Suprapubic skin (tissue), 4 donors: Measurements from ENCODE around the gene WNT11. TPM values are rescaled to one million over a fixed set of nuclear protein-coding genes. Genes with fewer than 3 reads are reported as not detected.

Experiments
- DNase-seq, 2 donors: peaks; one replicate each; pipeline ENCODE4 v3.0.0-alpha.2; 2019; ENCODE audit warnings: low spot score in 2 of 2
- H3K27ac ChIP-seq: fragments of 200-600 bp; sonication (generic); one replicate; pipeline ENCODE4 v1.5.1; 2019
- H3K27me3 ChIP-seq: fragments of 200-600 bp; sonication (generic); one replicate; pipeline ENCODE4 v1.5.1; 2019
- H3K36me3 ChIP-seq: fragments of 200-600 bp; sonication (generic); one replicate; pipeline ENCODE4 v1.5.1; 2019
- H3K4me1 ChIP-seq: fragments of 200-600 bp; sonication (generic); one replicate; pipeline ENCODE4 v1.5.1; 2019
- H3K4me3 ChIP-seq: fragments of 200-600 bp; sonication (generic); one replicate; pipeline ENCODE4 v1.5.1; 2019; ENCODE audit warnings: mild to moderate bottlenecking
- H3K9me3 ChIP-seq: fragments of 200-600 bp; sonication (generic); one replicate; pipeline ENCODE4 v1.5.1; 2019
- EP300 ChIP-seq: sonication (generic); formaldehyde crosslinking; IDR thresholded peaks from one replicate; pipeline ENCODE4 v1.6.1; 2017; ENCODE audit warnings: antibody characterized with exemption
- POLR2A ChIP-seq, 2 donors: fragments of 450-650 bp; IDR thresholded peaks; one replicate each; pipeline ENCODE4 v1.6.1; 2017; ENCODE audit warnings: antibody characterized with exemption in 2 of 2, mild to moderate bottlenecking in 2 of 2, moderate library complexity in 2 of 2
- POLR2AphosphoS5 ChIP-seq, 3 donors: sonication (generic); formaldehyde crosslinking; IDR thresholded peaks; one replicate each; pipeline ENCODE4 v1.6.1; 2017; ENCODE audit warnings: antibody characterized with exemption in 3 of 3
- WGBS: methylation state at CpG from one replicate; pipeline ENCODE4 v1.1.5; 2018; 5-methylcytosine and 5-hydroxymethylcytosine counted together
- total RNA-seq, 4 donors: library from RNA; depleted of rRNA; stranded (reverse); fragments of >200 nt; gene quantifications; one replicate each; pipeline ENCODE4 v1.1.0, GENCODE V29; 2016
- TF ChIP-seq, protein P1 (sequence below), 2 donors: fragments of 200-600 bp in 1 of 2; fragments of 450-650 bp in 1 of 2; sonication (generic) in 1 of 2; IDR thresholded peaks; one replicate each; pipeline ENCODE4 v1.5.1; 2016 to 2019; ENCODE audit warnings: antibody characterized with exemption in 2 of 2, mild to moderate bottlenecking in 1 of 2, moderate library complexity in 1 of 2

The WNT11 gene
- total RNA-seq, 4 donors from 2014 or later = 7.8 to 19.5 (median 11.0) TPM

DNA sequence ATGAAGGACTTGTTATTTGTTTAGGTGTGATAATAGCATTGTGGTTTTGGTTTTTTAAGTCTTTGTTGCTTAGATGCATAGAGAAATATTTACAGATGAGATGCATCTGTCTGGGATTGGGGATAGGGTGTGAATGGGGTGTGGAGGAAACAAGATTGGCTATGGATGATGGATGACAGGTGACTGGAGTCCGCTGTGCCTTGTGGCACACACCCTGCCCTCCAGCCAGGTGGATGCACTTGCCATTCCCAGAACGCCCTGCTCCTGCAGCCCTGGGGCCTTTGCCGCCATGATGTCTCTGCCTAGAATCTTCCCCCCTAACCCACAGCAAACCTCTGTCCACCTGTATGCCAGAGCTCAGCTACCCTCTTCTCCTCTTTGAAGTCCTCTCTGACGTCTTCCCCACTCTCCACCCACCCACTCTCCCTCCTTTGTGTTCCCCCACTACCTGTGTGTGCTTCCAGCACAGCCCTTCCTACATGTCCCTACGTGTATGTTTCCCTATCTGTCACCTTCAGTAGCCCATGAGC, 54.7 kb downstream of the WNT11 start:
- Histone ChIP-seq H3K9me3 (no peaks in the 10 kb centered on the region), H3K27ac (no peak overlapping the region), H3K4me3 (peak overlapping the region; percentile 36), H3K27me3 (no peaks in the 10 kb centered on the region), H3K4me1 (peaks cover 10% of the 10 kb centered on the region), H3K36me3 (no peaks in the 10 kb centered on the region)
- DNase-seq = peak in 1 of 2 donors; percentile 49
- WGBS = 49% methylated on average over 5 of the region's 5 CpGs
- TF ChIP-seq POLR2AphosphoS5 (IDR thresholded peaks at IDR 0.05) = no peak
- TF ChIP-seq EP300 = no peak
- no peak for TF ChIP-seq POLR2A (IDR thresholded peaks at IDR 0.05)
- TF ChIP-seq, protein P1, sequence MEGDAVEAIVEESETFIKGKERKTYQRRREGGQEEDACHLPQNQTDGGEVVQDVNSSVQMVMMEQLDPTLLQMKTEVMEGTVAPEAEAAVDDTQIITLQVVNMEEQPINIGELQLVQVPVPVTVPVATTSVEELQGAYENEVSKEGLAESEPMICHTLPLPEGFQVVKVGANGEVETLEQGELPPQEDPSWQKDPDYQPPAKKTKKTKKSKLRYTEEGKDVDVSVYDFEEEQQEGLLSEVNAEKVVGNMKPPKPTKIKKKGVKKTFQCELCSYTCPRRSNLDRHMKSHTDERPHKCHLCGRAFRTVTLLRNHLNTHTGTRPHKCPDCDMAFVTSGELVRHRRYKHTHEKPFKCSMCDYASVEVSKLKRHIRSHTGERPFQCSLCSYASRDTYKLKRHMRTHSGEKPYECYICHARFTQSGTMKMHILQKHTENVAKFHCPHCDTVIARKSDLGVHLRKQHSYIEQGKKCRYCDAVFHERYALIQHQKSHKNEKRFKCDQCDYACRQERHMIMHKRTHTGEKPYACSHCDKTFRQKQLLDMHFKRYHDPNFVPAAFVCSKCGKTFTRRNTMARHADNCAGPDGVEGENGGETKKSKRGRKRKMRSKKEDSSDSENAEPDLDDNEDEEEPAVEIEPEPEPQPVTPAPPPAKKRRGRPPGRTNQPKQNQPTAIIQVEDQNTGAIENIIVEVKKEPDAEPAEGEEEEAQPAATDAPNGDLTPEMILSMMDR (IDR thresholded peaks at IDR 0.05) = no peak

GRCh38 chr11:76150141-76150540, 56.2 kb downstream of the WNT11 start:
- Histone ChIP-seq H3K27me3 (no peaks in the 10 kb centered on the region), H3K4me1 (peaks cover 10% of the 10 kb centered on the region), H3K27ac (no peak overlapping the region), H3K36me3 (no peaks in the 10 kb centered on the region), H3K9me3 (no peaks in the 10 kb centered on the region), H3K4me3 (no peak overlapping the region)
- TF ChIP-seq EP300 (no peak), POLR2A (IDR thresholded peaks at IDR 0.05) (no peak), POLR2AphosphoS5 (IDR thresholded peaks at IDR 0.05) (no peak)
- TF ChIP-seq, protein P1 (IDR thresholded peaks at IDR 0.05) = no peak
- no peak for DNase-seq
- 98% methylated on average over 4 of the region's 4 CpGs for WGBS

DNA sequence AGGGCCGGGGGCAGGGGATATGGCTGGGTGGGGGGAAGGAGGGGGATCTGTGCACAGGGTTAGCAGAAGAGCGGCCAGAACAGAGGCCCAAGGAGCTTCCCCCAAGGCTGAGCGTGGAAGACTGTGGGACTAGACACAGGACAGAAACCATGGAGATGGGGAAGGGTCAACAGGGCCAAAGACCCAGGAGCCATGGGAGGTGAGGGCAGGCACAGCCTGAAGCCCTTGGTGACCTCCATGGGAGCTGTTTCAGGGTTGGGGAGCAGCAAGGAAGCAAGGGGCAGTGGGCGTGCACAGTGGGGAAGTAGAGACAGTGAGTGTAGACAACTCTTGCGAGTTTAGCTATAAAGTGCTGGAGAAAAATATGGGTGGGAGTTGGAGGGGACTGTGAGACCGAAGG, 56.6 kb downstream of the WNT11 start:
- H3K27me3 ChIP-seq = no peaks in the 10 kb centered on the region
- H3K9me3 ChIP-seq = no peaks in the 10 kb centered on the region
- no peak for DNase-seq
- H3K4me3 ChIP-seq = no peak overlapping the region
- WGBS = 95% methylated on average over 6 of the region's 6 CpGs
- TF ChIP-seq, protein P1 (IDR thresholded peaks at IDR 0.05) = no peak
- no peak for TF ChIP-seq EP300
- no peak for TF ChIP-seq POLR2AphosphoS5 (IDR thresholded peaks at IDR 0.05)
- TF ChIP-seq POLR2A (IDR thresholded peaks at IDR 0.05) = no peak
- peaks cover 10% of the 10 kb centered on the region for H3K4me1 ChIP-seq
- no peaks in the 10 kb centered on the region for H3K36me3 ChIP-seq
- H3K27ac ChIP-seq = no peak overlapping the region

GRCh38 chr11:76148941-76149613, 57.2 kb downstream of the WNT11 start:
- H3K27ac ChIP-seq = no peak overlapping the region
- TF ChIP-seq, protein P1 (IDR thresholded peaks at IDR 0.05) = no peak
- TF ChIP-seq POLR2A (IDR thresholded peaks at IDR 0.05) = no peak
- no peak for TF ChIP-seq EP300
- no peak for TF ChIP-seq POLR2AphosphoS5 (IDR thresholded peaks at IDR 0.05)
- H3K4me1 ChIP-seq = peaks cover 10% of the 10 kb centered on the region
- H3K36me3 ChIP-seq = no peaks in the 10 kb centered on the region
- H3K27me3 ChIP-seq = no peaks in the 10 kb centered on the region
- 89% methylated on average over 16 of the region's 17 CpGs for WGBS
- no peaks in the 10 kb centered on the region for H3K9me3 ChIP-seq
- H3K4me3 ChIP-seq = no peak overlapping the region
- no peak for DNase-seq

DNA sequence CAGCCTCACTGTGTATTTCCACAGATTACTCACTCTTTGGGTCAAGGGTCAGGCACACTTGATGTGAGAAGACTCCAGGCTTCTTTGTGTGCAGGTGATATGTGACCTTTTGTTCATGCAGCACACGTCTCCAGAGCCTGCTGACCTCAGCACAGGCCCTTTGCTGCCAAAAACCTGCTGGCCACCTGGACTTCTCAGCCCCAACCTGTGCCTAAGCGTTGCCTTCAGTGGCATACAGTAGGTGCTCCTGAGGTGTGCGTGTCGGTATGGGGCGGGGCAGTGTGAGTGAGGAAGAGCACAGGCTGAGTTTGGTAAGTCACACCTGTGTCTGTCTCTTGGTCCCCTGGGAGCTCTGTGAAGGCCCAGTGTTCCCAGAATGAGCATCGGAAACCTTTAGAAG, 58.1 kb downstream of the WNT11 start:
- WGBS = 98% methylated on average over 6 of the region's 6 CpGs
- Histone ChIP-seq H3K9me3 (no peaks in the 10 kb centered on the region), H3K4me3 (no peak overlapping the region), H3K27ac (no peak overlapping the region), H3K4me1 (peaks cover 10% of the 10 kb centered on the region), H3K36me3 (peaks cover 1% of the 10 kb centered on the region), H3K27me3 (no peaks in the 10 kb centered on the region)
- DNase-seq = no peak
- TF ChIP-seq POLR2AphosphoS5 (IDR thresholded peaks at IDR 0.05) (no peak), EP300 (no peak), POLR2A (IDR thresholded peaks at IDR 0.05) (no peak)
- TF ChIP-seq, protein P1 (IDR thresholded peaks at IDR 0.05) = no peak
